ENCODE measurements around the gene HMGN4. TPM values are rescaled to one million over a fixed set of nuclear protein-coding genes. Genes with fewer than 3 reads are reported as not detected.

The HMGN4 gene
- total and polyA plus RNA-seq, 9 of the 15 experiments (the other 6 are each of a cell fraction or from before 2014, with no cell fraction given) = 35.4 to 134 (median 94.1) TPM

DNA sequence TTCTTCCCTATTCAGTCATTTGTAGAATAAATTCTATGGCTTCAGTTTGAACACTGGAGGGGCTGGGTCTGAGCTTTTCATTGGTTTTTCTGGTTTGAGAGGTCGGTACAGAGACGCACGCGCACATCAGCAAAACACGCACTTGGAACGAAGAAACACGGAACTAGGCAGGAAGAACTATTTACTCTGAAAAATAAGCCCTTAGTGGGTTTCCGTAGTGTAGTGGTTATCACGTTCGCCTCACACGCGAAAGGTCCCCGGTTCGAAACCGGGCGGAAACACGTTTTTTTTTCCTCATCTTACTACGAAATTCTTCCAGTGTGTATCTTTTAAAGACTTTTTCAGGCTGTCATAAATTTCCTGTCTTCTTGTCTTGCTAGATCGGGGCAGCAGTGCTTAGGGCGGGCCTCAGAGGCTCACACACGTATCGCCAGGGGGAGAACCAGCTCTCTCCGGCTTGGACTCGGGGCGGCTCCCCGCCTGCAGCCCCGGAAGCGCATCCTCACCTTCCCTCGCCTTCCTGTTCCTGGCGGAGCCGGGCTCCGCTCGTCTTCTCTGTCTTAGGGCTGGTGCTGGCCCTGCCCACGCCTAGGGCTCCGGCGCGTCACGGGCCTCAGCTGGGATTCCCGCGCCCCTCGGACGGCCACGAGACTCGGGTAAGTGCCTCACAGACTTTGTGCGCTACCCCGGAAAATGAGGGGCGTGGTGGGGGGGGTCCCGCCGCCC is at the start of gene HMGN4 (continued):
- TF ChIP-seq, protein P1, sequence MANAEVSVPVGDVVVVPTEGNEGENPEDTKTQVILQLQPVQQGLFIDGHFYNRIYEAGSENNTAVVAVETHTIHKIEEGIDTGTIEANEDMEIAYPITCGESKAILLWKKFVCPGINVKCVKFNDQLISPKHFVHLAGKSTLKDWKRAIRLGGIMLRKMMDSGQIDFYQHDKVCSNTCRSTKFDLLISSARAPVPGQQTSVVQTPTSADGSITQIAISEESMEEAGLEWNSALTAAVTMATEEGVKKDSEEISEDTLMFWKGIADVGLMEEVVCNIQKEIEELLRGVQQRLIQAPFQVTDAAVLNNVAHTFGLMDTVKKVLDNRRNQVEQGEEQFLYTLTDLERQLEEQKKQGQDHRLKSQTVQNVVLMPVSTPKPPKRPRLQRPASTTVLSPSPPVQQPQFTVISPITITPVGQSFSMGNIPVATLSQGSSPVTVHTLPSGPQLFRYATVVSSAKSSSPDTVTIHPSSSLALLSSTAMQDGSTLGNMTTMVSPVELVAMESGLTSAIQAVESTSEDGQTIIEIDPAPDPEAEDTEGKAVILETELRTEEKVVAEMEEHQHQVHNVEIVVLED (CRISPR knock-in tag; IDR thresholded peaks at IDR 0.05) = peak; percentile 25; the same call in 1 of the 2 replicates
- TF ChIP-seq CBX1 (IDR thresholded peaks at IDR 0.05; ENCODE audit: low read depth) (0 out of 2 replicates have a peak, but pooled peaks have one; percentile 19), RCOR1 (IDR thresholded peaks at IDR 0.05; ENCODE audit: borderline replicate concordance in 1 of 2, low read depth in 2 of 2, low read length in 2 of 2) (peak; percentile 56 to 85; a peak in 2 of 4 replicates), TEAD4 (IDR thresholded peaks at IDR 0.05; ENCODE audit: low read length) (peak; percentile 79), TEAD4 (CRISPR knock-in tag; IDR thresholded peaks at IDR 0.05; ENCODE audit: borderline replicate concordance) (no peak), C11orf30 (IDR thresholded peaks at IDR 0.05; ENCODE audit: low read depth) (0 out of 2 replicates have a peak, but pooled peaks have one; percentile 5), RBM22 (IDR thresholded peaks at IDR 0.05; ENCODE audit: low read depth, low read length, poor library complexity, severe bottlenecking) (peak; percentile 63), MTA2 (IDR thresholded peaks at IDR 0.05; ENCODE audit: low read depth) (0 out of 2 replicates have a peak, but pooled peaks have one; percentile 3), HNRNPL (IDR thresholded peaks at IDR 0.05; ENCODE audit: low read depth, low read length) (no peak), MAFF (IDR thresholded peaks at IDR 0.05; ENCODE audit: low read length) (peak; percentile 4; the same call in 1 of the 2 replicates), ZNF140 (CRISPR knock-in tag; IDR thresholded peaks at IDR 0.05) (no peak), ZNF77 (CRISPR knock-in tag; IDR thresholded peaks at IDR 0.05) (no peak), KLF1 (tag; IDR thresholded peaks at IDR 0.05) (peak; percentile 86), SMAD1 (IDR thresholded peaks at IDR 0.05; ENCODE audit: low read depth, low read length, partially characterized antibody) (no peak), TEAD1 (CRISPR knock-in tag; IDR thresholded peaks at IDR 0.05) (0 out of 4 replicates have a peak, but pooled peaks of 1 of the 2 experiments have one; percentile 8), SMARCE1 (IDR thresholded peaks at IDR 0.05) (no peak; the same call in 1 of the 2 replicates), LEF1 (IDR thresholded peaks at IDR 0.05) (peak; percentile 86), SRF (CRISPR knock-in tag; IDR thresholded peaks at IDR 0.05) (no peak), ZKSCAN8 (CRISPR knock-in tag; IDR thresholded peaks at IDR 0.05) (peak; percentile 79; the same call in 1 of the 2 replicates)
- TF ChIP-seq, protein P2, sequence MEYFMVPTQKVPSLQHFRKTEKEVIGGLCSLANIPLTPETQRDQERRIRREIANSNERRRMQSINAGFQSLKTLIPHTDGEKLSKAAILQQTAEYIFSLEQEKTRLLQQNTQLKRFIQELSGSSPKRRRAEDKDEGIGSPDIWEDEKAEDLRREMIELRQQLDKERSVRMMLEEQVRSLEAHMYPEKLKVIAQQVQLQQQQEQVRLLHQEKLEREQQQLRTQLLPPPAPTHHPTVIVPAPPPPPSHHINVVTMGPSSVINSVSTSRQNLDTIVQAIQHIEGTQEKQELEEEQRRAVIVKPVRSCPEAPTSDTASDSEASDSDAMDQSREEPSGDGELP (CRISPR knock-in tag; IDR thresholded peaks at IDR 0.05; ENCODE audit: borderline replicate concordance) = peak; percentile 97
- TF ChIP-seq, protein P3, sequence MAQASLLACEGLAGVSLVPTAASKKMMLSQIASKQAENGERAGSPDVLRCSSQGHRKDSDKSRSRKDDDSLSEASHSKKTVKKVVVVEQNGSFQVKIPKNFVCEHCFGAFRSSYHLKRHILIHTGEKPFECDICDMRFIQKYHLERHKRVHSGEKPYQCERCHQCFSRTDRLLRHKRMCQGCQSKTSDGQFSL (CRISPR knock-in tag; IDR thresholded peaks at IDR 0.05) = peak; percentile 90
- TF ChIP-seq, protein P3 (tag; IDR thresholded peaks at IDR 0.05) = peak in 1 of 2 experiments; percentile 58; a peak in 1 of 4 replicates
- TF ChIP-seq, protein P4, sequence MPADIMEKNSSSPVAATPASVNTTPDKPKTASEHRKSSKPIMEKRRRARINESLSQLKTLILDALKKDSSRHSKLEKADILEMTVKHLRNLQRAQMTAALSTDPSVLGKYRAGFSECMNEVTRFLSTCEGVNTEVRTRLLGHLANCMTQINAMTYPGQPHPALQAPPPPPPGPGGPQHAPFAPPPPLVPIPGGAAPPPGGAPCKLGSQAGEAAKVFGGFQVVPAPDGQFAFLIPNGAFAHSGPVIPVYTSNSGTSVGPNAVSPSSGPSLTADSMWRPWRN (IDR thresholded peaks at IDR 0.05; ENCODE audit: low read depth) = peak; percentile 67

Measured in K562 (cell line).